ENCODE data around the gene ZNF219. TPM values are rescaled to one million over a fixed set of nuclear protein-coding genes. Genes with fewer than 3 reads are reported as not detected.

The ZNF219 gene
- total and polyA plus RNA-seq, 2 of the 13 experiments (the other 11 are each of a cell fraction or from before 2014, with no cell fraction given): 34.5 to 36.6 TPM

- WGBS (ENCODE audit: low lambda C conversion rate): 8% methylated on average over 5 of the region's 5 CpGs
- POLR2A ChIA-PET: interaction anchor here (0.7 to 1.3 kb wide), 4 partner anchors 10 to 92 kb away, joined by 4 to 6 read pairs (median 4); no protein-coding TSS in a partner anchor
- peak overlapping the region; percentile 58 for H3K9ac ChIP-seq (ENCODE audit: insufficient read depth, low read depth, low read length)
- CTCF ChIA-PET (ENCODE audit: low intra/inter-chr PET ratio, low total read pairs): interaction anchor here (1.1 to 8.0 kb wide), 5 partner anchors 14 to 92 kb away, joined by 4 to 320 read pairs (median 31); partner anchors contain the start of genes ARHGEF40 and ZNF219
- intact Hi-C loops (cut with micrococcal nuclease; ENCODE audit: unreplicated experiment) (no loop called here), in situ Hi-C loops (cut with HindIII; ENCODE audit: extremely low pct_ligation_motif_present, low pct_unique_long_range_greater_than_20kb) (no loop called here)
- H3K4me1 ChIP-seq (ENCODE audit: insufficient read depth, low read length): peaks cover 69% of the 10 kb centered on the region
- H2AFZ ChIP-seq (ENCODE audit: low read length): peak overlapping the region; percentile 95
- H3K79me2 ChIP-seq (ENCODE audit: insufficient read depth, low read length): peaks cover 10% of the 10 kb centered on the region
- FAIRE-seq: no peak
- H4K20me1 ChIP-seq (ENCODE audit: insufficient read depth, low read length): no peaks in the 10 kb centered on the region
- H3K27ac ChIP-seq (ENCODE audit: extremely low read length, insufficient read depth, low read length): peak overlapping the region; percentile 53
- peak overlapping the region in 2 of 3 experiments; percentile 51 to 67; a peak in 3 of 6 replicates for H3K4me3 ChIP-seq (replicated peaks in 1 of 3; ENCODE audit: insufficient read depth in 1 of 3, low read depth in 2 of 3, low read length in 3 of 3)
- no peak for DNase-seq (ENCODE audit: low spot score)
- H3K9me3 ChIP-seq (ENCODE audit: low read length): no peaks in the 10 kb centered on the region
- BruUV-seq (replicated peaks): no TSS peak
- H3K36me3 ChIP-seq (replicated peaks in 1 of 2; ENCODE audit: control insufficient read depth in 1 of 2, insufficient read depth in 2 of 2, low read length in 2 of 2): no peaks in the 10 kb centered on the region
- peak; percentile 1 for ATAC-seq
- no peaks in the 10 kb centered on the region; a peak in 1 of 5 replicates for H3K27me3 ChIP-seq (ENCODE audit: control insufficient read depth in 1 of 2, insufficient read depth in 2 of 2, low read length in 2 of 2)
- H3K4me2 ChIP-seq (ENCODE audit: low read depth, low read length): peak overlapping the region; percentile 94
- TF ChIP-seq, protein P1, sequence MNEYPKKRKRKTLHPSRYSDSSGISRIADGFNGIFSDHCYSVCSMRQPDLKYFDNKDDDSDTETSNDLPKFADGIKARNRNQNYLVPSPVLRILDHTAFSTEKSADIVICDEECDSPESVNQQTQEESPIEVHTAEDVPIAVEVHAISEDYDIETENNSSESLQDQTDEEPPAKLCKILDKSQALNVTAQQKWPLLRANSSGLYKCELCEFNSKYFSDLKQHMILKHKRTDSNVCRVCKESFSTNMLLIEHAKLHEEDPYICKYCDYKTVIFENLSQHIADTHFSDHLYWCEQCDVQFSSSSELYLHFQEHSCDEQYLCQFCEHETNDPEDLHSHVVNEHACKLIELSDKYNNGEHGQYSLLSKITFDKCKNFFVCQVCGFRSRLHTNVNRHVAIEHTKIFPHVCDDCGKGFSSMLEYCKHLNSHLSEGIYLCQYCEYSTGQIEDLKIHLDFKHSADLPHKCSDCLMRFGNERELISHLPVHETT (CRISPR knock-in tag; conservative IDR thresholded peaks at IDR 0.05): 0 out of 2 replicates have a peak, but pooled peaks have one; percentile 37
- no peak for TF ChIP-seq ZNF234 (CRISPR knock-in tag; conservative IDR thresholded peaks at IDR 0.05)
- TF ChIP-seq AGO2 (optimal IDR thresholded peaks at IDR 0.05; ENCODE audit: low read depth, low read length): no peak
- no peak for TF ChIP-seq SOX6 (IDR thresholded peaks at IDR 0.05)
- 0 out of 2 replicates have a peak, but pooled peaks have one; percentile 9 for TF ChIP-seq SOX6 (CRISPR knock-in tag; IDR thresholded peaks at IDR 0.05)
- TF ChIP-seq KLF12 (CRISPR knock-in tag; IDR thresholded peaks at IDR 0.05; ENCODE audit: borderline replicate concordance): 0 out of 2 replicates have a peak, but pooled peaks have one; percentile 21
- TF ChIP-seq, protein P2, sequence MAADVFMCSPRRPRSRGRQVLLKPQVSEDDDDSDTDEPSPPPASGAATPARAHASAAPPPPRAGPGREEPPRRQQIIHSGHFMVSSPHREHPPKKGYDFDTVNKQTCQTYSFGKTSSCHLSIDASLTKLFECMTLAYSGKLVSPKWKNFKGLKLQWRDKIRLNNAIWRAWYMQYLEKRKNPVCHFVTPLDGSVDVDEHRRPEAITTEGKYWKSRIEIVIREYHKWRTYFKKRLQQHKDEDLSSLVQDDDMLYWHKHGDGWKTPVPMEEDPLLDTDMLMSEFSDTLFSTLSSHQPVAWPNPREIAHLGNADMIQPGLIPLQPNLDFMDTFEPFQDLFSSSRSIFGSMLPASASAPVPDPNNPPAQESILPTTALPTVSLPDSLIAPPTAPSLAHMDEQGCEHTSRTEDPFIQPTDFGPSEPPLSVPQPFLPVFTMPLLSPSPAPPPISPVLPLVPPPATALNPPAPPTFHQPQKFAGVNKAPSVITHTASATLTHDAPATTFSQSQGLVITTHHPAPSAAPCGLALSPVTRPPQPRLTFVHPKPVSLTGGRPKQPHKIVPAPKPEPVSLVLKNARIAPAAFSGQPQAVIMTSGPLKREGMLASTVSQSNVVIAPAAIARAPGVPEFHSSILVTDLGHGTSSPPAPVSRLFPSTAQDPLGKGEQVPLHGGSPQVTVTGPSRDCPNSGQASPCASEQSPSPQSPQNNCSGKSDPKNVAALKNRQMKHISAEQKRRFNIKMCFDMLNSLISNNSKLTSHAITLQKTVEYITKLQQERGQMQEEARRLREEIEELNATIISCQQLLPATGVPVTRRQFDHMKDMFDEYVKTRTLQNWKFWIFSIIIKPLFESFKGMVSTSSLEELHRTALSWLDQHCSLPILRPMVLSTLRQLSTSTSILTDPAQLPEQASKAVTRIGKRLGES (CRISPR knock-in tag; IDR thresholded peaks at IDR 0.05; ENCODE audit: borderline replicate concordance): no peak
- peak; percentile 35; the same call in 1 of the 2 replicates for TF ChIP-seq MAF1 (CRISPR knock-in tag; IDR thresholded peaks at IDR 0.05; ENCODE audit: borderline replicate concordance)
- 0 out of 2 replicates have a peak, but pooled peaks have one; percentile 59 for TF ChIP-seq NRL (CRISPR knock-in tag; IDR thresholded peaks at IDR 0.05; ENCODE audit: borderline replicate concordance)
- TF ChIP-seq, protein P3, sequence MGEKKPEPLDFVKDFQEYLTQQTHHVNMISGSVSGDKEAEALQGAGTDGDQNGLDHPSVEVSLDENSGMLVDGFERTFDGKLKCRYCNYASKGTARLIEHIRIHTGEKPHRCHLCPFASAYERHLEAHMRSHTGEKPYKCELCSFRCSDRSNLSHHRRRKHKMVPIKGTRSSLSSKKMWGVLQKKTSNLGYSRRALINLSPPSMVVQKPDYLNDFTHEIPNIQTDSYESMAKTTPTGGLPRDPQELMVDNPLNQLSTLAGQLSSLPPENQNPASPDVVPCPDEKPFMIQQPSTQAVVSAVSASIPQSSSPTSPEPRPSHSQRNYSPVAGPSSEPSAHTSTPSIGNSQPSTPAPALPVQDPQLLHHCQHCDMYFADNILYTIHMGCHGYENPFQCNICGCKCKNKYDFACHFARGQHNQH (CRISPR knock-in tag; IDR thresholded peaks at IDR 0.05): no peak
- no peak for TF ChIP-seq ELF1 (CRISPR knock-in tag; IDR thresholded peaks at IDR 0.05)
- TF ChIP-seq ATF5 (CRISPR knock-in tag; IDR thresholded peaks at IDR 0.05; ENCODE audit: low read depth): 0 out of 2 replicates have a peak, but pooled peaks have one; percentile 9
- TF ChIP-seq MED13 (CRISPR knock-in tag; IDR thresholded peaks at IDR 0.05): no peak
- TF ChIP-seq JUND (CRISPR knock-in tag; IDR thresholded peaks at IDR 0.05): no peak
- TF ChIP-seq, protein P4, sequence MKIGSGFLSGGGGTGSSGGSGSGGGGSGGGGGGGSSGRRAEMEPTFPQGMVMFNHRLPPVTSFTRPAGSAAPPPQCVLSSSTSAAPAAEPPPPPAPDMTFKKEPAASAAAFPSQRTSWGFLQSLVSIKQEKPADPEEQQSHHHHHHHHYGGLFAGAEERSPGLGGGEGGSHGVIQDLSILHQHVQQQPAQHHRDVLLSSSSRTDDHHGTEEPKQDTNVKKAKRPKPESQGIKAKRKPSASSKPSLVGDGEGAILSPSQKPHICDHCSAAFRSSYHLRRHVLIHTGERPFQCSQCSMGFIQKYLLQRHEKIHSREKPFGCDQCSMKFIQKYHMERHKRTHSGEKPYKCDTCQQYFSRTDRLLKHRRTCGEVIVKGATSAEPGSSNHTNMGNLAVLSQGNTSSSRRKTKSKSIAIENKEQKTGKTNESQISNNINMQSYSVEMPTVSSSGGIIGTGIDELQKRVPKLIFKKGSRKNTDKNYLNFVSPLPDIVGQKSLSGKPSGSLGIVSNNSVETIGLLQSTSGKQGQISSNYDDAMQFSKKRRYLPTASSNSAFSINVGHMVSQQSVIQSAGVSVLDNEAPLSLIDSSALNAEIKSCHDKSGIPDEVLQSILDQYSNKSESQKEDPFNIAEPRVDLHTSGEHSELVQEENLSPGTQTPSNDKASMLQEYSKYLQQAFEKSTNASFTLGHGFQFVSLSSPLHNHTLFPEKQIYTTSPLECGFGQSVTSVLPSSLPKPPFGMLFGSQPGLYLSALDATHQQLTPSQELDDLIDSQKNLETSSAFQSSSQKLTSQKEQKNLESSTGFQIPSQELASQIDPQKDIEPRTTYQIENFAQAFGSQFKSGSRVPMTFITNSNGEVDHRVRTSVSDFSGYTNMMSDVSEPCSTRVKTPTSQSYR (CRISPR knock-in tag; IDR thresholded peaks at IDR 0.05; ENCODE audit: borderline replicate concordance): 0 out of 2 replicates have a peak, but pooled peaks have one; percentile 4
These were observed 8.9 kb upstream of the ZNF219 start for GRCh38 chr14:21107283-21107800.

All from HepG2 (cell line).